OCI-LY3 (cell line): ENCODE measurements around the gene KIR3DL1.
"Not testable (repeated sequence)": the region's sequence is repeated elsewhere in the genome, so short reads cannot be mapped to it uniquely, and the experiment has no call there.

ENCODE experiments used
- H2AFZ ChIP-seq: fragments of 200-600, 300-600 bp; shearing (Covaris generic); 2 replicates; pipeline ENCODE4 v1.6.0; 2014; ENCODE audit warnings: antibody characterized with exemption, low read depth, low read length
- H3K27ac ChIP-seq: fragments of 200-600, 300-600 bp; sonication (generic); 2 replicates; pipeline ENCODE4 v1.5.1; 2014; ENCODE audit warnings: mild to moderate bottlenecking, low read length, moderate library complexity, mixed read lengths
- H3K27me3 ChIP-seq: fragments of 200-600, 300-600 bp; sonication (generic); 2 replicates; pipeline ENCODE4 v1.6.1; 2014; ENCODE audit warnings: low read depth, low read length, mixed read lengths
- H3K36me3 ChIP-seq: fragments of 200-600, 300-600 bp; sonication (generic); replicated peaks from 2 replicates; pipeline ENCODE3; 2014; ENCODE audit warnings: low read depth, low read length, mixed read lengths
- H3K4me1 ChIP-seq: fragments of 300-600, 200-600 bp; sonication (generic); 2 replicates; pipeline ENCODE4 v1.6.1; 2014; ENCODE audit warnings: low read length, mixed read lengths
- H3K4me2 ChIP-seq: fragments of 200-600, 300-600 bp; sonication (generic); 2 replicates; pipeline ENCODE4 v1.6.1; 2014; ENCODE audit warnings: low read length, mixed read lengths
- H3K4me3 ChIP-seq: fragments of 300-600, 200-600 bp; sonication (generic); 2 replicates; pipeline ENCODE4 v1.5.1; 2014; ENCODE audit warnings: antibody characterized with exemption, mild to moderate bottlenecking, low read length, moderate library complexity
- H3K79me2 ChIP-seq: fragments of 300-600, 200-600 bp; shearing (Covaris generic); 2 replicates; pipeline ENCODE4 v1.6.1; 2014; ENCODE audit warnings: mild to moderate bottlenecking, low read length, mixed read lengths
- H3K9ac ChIP-seq: fragments of 300-600, 200-600 bp; shearing (Covaris generic); 2 replicates; pipeline ENCODE4 v1.6.0; 2014; ENCODE audit warnings: mild to moderate bottlenecking, low read length, moderate library complexity
- H3K9me3 ChIP-seq: fragments of 200-600, 300-600 bp; shearing (Covaris generic); 2 replicates; pipeline ENCODE4 v1.6.1; 2014; ENCODE audit warnings: low read length, mixed read lengths; ENCODE audit not compliant: insufficient read depth
- H4K20me1 ChIP-seq: fragments of 200-600, 300-600 bp; sonication (generic); 2 replicates; pipeline ENCODE4 v1.6.1; 2016; ENCODE audit warnings: low read length, mixed read lengths; ENCODE audit not compliant: insufficient read depth
- CTCF ChIP-seq: fragments of 200-600, 300-600 bp; sonication (generic); IDR thresholded peaks from 2 replicates; pipeline ENCODE4 v1.5.1; 2014; ENCODE audit warnings: antibody characterized with exemption, low read length, low read depth
- EZH2phosphoT487 ChIP-seq: fragments of 200-600 bp; shearing (Covaris generic); IDR thresholded peaks from 2 replicates; pipeline ENCODE4 v1.6.1; 2018; ENCODE audit warnings: antibody characterized with exemption, mixed run types, low read depth

Gene KIR3DL1

GRCh38 chr19:54850930-54851329 lies 34.7 kb downstream of the KIR3DL1 start:
- no peak overlapping the region for H3K27ac ChIP-seq
- TF ChIP-seq EZH2phosphoT487 (no peak), CTCF (no peak)
- peaks cover 14% of the 10 kb centered on the region for H3K27me3 ChIP-seq
- no peak overlapping the region for H3K4me2 ChIP-seq
- H2AFZ ChIP-seq: no peak overlapping the region
- H3K9me3 ChIP-seq: no peaks in the 10 kb centered on the region
- no peaks in the 10 kb centered on the region for H3K4me1 ChIP-seq
- H3K4me3 ChIP-seq: no peak overlapping the region
- H4K20me1 ChIP-seq: no peaks in the 10 kb centered on the region
- no peaks in the 10 kb centered on the region for H3K79me2 ChIP-seq
- H3K36me3 ChIP-seq: no peaks in the 10 kb centered on the region
- H3K9ac ChIP-seq: no peak overlapping the region

GRCh38 chr19:54851353-54851752 lies 35.1 kb downstream of the KIR3DL1 start:
- Histone ChIP-seq H3K4me1 (no peaks in the 10 kb centered on the region), H3K79me2 (no peaks in the 10 kb centered on the region), H3K4me3 (no peak overlapping the region), H3K27ac (no peak overlapping the region), H3K9me3 (no peaks in the 10 kb centered on the region), H3K36me3 (no peaks in the 10 kb centered on the region), H2AFZ (no peak overlapping the region), H3K4me2 (no peak overlapping the region), H4K20me1 (no peaks in the 10 kb centered on the region), H3K27me3 (peaks cover 13% of the 10 kb centered on the region), H3K9ac (no peak overlapping the region)
- TF ChIP-seq CTCF (no peak), EZH2phosphoT487 (no peak)

DNA sequence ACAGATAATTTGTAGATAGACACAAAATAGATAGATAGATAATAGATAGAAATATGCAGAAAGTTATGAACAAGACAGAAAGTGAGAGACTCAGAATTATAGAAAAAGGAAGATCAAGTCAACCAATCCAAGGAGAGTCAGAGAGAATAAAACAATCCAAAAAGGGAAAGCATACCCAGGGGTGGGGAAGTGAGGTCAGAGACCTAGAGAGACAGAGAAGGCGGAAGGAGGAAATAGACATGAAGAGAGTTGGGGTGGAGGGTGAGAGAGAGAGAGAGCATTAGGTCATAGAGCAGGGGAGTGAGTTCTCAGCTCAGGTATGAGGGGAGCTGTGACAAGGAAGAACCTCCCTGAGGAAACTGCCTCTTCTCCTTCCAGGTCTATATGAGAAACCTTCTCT lies 39.0 kb downstream of the KIR3DL1 start:
- H3K4me1 ChIP-seq, H4K20me1 ChIP-seq, H3K9ac ChIP-seq, H3K79me2 ChIP-seq, H3K4me3 ChIP-seq, H3K36me3 ChIP-seq, H3K27ac ChIP-seq, H3K9me3 ChIP-seq, H3K4me2 ChIP-seq, H2AFZ ChIP-seq: not testable (repeated sequence)
- H3K27me3 ChIP-seq: peaks cover 25% of the 10 kb centered on the region

- H3K79me2 ChIP-seq, H3K27ac ChIP-seq, H3K4me3 ChIP-seq, H3K36me3 ChIP-seq, H3K4me2 ChIP-seq, H4K20me1 ChIP-seq, H3K4me1 ChIP-seq, H2AFZ ChIP-seq, H3K9me3 ChIP-seq, H3K9ac ChIP-seq: not testable (repeated sequence)
- H3K27me3 ChIP-seq: peaks cover 24% of the 10 kb centered on the region
Measured at GRCh38 chr19:54858476-54858875, 42.2 kb downstream of the KIR3DL1 start.

DNA sequence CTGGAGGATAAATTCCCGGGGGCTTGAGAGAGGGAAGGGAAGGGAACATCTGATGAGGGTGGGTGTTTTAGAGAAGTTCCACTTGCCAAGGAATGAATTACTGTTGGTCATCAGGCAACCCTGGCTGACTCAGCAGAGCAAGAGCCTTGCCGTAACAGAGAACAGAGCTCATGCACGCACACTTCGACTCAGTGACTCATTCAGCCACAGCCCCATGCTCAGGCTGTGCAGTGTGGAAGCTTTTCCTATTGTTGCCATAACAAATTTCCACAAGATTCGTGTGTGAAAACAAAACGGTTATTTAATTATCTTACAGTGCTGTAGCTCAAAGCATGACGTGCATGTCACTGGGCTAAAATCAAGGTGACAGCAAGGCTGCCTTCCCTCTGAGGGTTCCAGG lies 43.2 kb downstream of the KIR3DL1 start:
- H3K4me2 ChIP-seq, H3K4me1 ChIP-seq, H3K4me3 ChIP-seq, H3K79me2 ChIP-seq, H4K20me1 ChIP-seq, H3K27ac ChIP-seq, H3K9ac ChIP-seq, H3K9me3 ChIP-seq, H2AFZ ChIP-seq, H3K36me3 ChIP-seq: not testable (repeated sequence)
- peaks cover 24% of the 10 kb centered on the region for H3K27me3 ChIP-seq

DNA sequence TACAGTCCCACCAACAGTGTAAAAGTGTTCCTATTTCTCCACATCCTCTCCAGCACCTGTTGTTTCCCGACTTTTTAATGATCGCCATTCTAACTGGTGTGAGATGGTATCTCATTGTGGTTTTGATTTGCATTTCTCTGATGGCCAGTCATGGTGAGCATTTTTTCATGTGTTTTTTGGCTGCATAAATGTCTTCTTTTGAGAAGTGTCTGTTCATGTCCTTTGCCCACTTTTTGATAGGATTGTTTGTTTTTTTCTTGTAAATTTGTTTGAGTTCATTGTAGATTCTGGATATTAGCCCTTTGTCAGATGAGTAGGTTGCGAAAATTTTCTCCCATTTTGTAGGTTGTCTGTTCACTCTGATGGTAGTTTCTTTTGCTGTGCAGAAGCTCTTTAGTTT lies 47.2 kb downstream of the KIR3DL1 start:
- H3K27me3 ChIP-seq: peaks cover 20% of the 10 kb centered on the region
- not testable (repeated sequence) for H3K4me1 ChIP-seq, H3K9me3 ChIP-seq

More for the DNA sequence above, 47.2 kb downstream of the KIR3DL1 start:
- not testable (repeated sequence) for H3K27ac ChIP-seq, H3K4me2 ChIP-seq, H3K9ac ChIP-seq, H3K79me2 ChIP-seq, H3K36me3 ChIP-seq, H4K20me1 ChIP-seq, H3K4me3 ChIP-seq, H2AFZ ChIP-seq
